Caco-2 (cell line): ENCODE results near the gene IPO9. TPM values are rescaled to one million over a fixed set of nuclear protein-coding genes. Genes with fewer than 3 reads are reported as not detected.

ENCODE experiments used
- BruUV-seq: library from RNA; stranded (reverse); fragments of 400-500 nt; replicated peaks from 2 replicates; lab custom pipeline; 2021; lab: Mats Ljungman, UMichigan
- CTCF ChIA-PET: fragments of 300-600 bp; sonication (Branson Sonifier 250); formaldehyde crosslinking; loops from one replicate; lab custom pipeline; 2022; ENCODE audit warnings: antibody characterized with exemption; lab: Charles Lee
- POLR2A ChIA-PET: fragments of 300-600 bp; sonication (Branson Sonifier 250); formaldehyde crosslinking; loops from one replicate; lab custom pipeline; 2022; ENCODE audit warnings: antibody characterized with exemption; lab: Charles Lee
- DNase-seq, 2 experiments: peaks; one replicate each; pipeline versions ENCODE4 v3.0.0 to v3.0.0-alpha.2; 2020 to 2022
- H3K27me3 ChIP-seq: replicated peaks from 2 replicates; pipeline ENCODE4 v1.6.0; 2011; ENCODE audit warnings: low read length; ENCODE audit not compliant: control insufficient read depth, insufficient read depth
- H3K36me3 ChIP-seq: 2 replicates; pipeline ENCODE4 v1.5.1; 2011; ENCODE audit warnings: low read length; ENCODE audit not compliant: control insufficient read depth, insufficient read depth
- H3K4me1 ChIP-seq: fragments of 250-450 bp; sonication (Bioruptor Pico); 2 replicates; pipeline ENCODE4 v1.5.1; 2020; ENCODE audit warnings: mild to moderate bottlenecking
- H3K4me3 ChIP-seq: 2 replicates; pipeline ENCODE4 v1.5.1; 2011; ENCODE audit warnings: low read depth, mild to moderate bottlenecking, control low read depth, low read length
- H3K9me3 ChIP-seq: fragments of 250-450 bp; sonication (Bioruptor Pico); 2 replicates; pipeline ENCODE4 v1.5.1; 2020; ENCODE audit warnings: mild to moderate bottlenecking, moderate library complexity
- H3K27ac Mint-ChIP-seq: one replicate; pipeline ENCODE4 v1.8.0; 2022; ENCODE audit warnings: mixed read lengths; ENCODE audit not compliant: unreplicated experiment
- H3K27me3 Mint-ChIP-seq: one replicate; pipeline ENCODE4 v1.8.0; 2022; ENCODE audit warnings: mixed read lengths; ENCODE audit not compliant: insufficient read depth, unreplicated experiment
- H3K36me3 Mint-ChIP-seq: one replicate; pipeline ENCODE4 v1.8.0; 2022; ENCODE audit warnings: mild to moderate bottlenecking, mixed read lengths; ENCODE audit not compliant: insufficient read depth, unreplicated experiment
- H3K4me1 Mint-ChIP-seq: one replicate; pipeline ENCODE4 v1.8.0; 2022; ENCODE audit warnings: low read depth, mixed read lengths; ENCODE audit not compliant: unreplicated experiment
- H3K4me3 Mint-ChIP-seq: one replicate; pipeline ENCODE4 v1.8.0; 2022; ENCODE audit warnings: mild to moderate bottlenecking, moderate library complexity, mixed read lengths; ENCODE audit not compliant: unreplicated experiment
- H3K9me3 Mint-ChIP-seq: one replicate; pipeline ENCODE4 v1.8.0; 2022; ENCODE audit warnings: mixed read lengths; ENCODE audit not compliant: unreplicated experiment
- intact Hi-C: fragments of 100-400 bp; cut with micrococcal nuclease; formaldehyde crosslinking; loops from one replicate; pipeline ENCODE4 v1.10.0; 2022; ENCODE audit not compliant: unreplicated experiment
- total RNA-seq: library from RNA; stranded (reverse); gene quantifications from 2 replicates; pipeline ENCODE4 v1.2.3, GENCODE V29; 2022
- TF ChIP-seq, protein P1 (sequence below), 2 experiments: fragments of 200-600 bp in 1 of 2; IDR thresholded peaks; 1 replicate in 1 of 2; 2 replicates in 1 of 2; pipeline versions ENCODE4 v1.5.1 to v1.8.0; 2011 to 2022; ENCODE audit warnings: antibody characterized with exemption in 1 of 2, control low read depth in 1 of 2, inconsistent platforms in 1 of 2, low read depth in 1 of 2, low read length in 1 of 2, mild to moderate bottlenecking in 1 of 2, moderate library complexity in 1 of 2; ENCODE audit not compliant: insufficient read depth in 1 of 2, severe bottlenecking in 1 of 2, unreplicated experiment in 1 of 2

IPO9 gene
- total RNA-seq, 1 experiment from 2014 or later, result 107 TPM

- no peak for DNase-seq
- Mint-ChIP-seq H3K27me3 (peaks cover 3% of the 10 kb centered on the region), H3K27ac (no peak overlapping the region), H3K4me1 (no peaks in the 10 kb centered on the region), H3K4me3 (no peak overlapping the region), H3K9me3 (no peaks in the 10 kb centered on the region), H3K36me3 (no peaks in the 10 kb centered on the region)
- intact Hi-C loops, result no loop called here
- no peaks in the 10 kb centered on the region for H3K4me1 ChIP-seq
- ChIA-PET POLR2A (interaction anchor here (0.6 kb wide), 1 partner anchor 247 kb away, joined by 3 read pairs; no protein-coding TSS in a partner anchor), CTCF (interaction anchor here (0.9 kb wide), 1 partner anchor 79 kb away, joined by 3 read pairs; no protein-coding TSS in a partner anchor)
- TF ChIP-seq, protein P1, sequence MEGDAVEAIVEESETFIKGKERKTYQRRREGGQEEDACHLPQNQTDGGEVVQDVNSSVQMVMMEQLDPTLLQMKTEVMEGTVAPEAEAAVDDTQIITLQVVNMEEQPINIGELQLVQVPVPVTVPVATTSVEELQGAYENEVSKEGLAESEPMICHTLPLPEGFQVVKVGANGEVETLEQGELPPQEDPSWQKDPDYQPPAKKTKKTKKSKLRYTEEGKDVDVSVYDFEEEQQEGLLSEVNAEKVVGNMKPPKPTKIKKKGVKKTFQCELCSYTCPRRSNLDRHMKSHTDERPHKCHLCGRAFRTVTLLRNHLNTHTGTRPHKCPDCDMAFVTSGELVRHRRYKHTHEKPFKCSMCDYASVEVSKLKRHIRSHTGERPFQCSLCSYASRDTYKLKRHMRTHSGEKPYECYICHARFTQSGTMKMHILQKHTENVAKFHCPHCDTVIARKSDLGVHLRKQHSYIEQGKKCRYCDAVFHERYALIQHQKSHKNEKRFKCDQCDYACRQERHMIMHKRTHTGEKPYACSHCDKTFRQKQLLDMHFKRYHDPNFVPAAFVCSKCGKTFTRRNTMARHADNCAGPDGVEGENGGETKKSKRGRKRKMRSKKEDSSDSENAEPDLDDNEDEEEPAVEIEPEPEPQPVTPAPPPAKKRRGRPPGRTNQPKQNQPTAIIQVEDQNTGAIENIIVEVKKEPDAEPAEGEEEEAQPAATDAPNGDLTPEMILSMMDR (IDR thresholded peaks at IDR 0.05; ENCODE audit: insufficient read depth in 1 of 2, low read depth in 1 of 2, low read length in 1 of 2, severe bottlenecking in 1 of 2, unreplicated experiment in 1 of 2), result no peak
- H3K27me3 ChIP-seq, result no peaks in the 10 kb centered on the region
- H3K4me3 ChIP-seq, result no peak overlapping the region
- no peaks in the 10 kb centered on the region for H3K36me3 ChIP-seq
- no peaks in the 10 kb centered on the region for H3K9me3 ChIP-seq
- BruUV-seq, result no TSS peak
These were observed 40.7 kb upstream of the IPO9 start for GRCh38 chr1:201788296-201788695.

DNA sequence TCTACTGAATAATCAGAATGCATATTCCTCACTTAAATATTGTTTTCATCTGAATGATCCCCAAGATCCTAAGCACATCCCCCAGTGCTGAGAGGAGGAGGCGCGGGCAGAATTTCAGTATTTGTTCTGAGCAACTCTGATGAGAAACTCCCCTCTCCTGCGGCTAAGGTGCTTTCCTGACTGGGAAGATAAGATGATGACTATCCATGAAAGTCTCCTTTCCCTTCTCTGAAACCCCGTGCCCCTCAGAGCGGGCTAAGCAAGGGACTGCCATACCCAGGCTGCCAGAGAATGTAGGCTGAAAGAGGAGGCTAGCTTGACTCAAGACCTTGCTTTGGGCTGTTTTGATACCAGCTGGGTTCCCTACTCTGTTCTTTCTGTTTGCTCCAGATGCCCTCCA lies 39.7 kb upstream of the IPO9 start:
- ChIA-PET POLR2A (interaction anchor here (0.6 kb wide), 1 partner anchor 246 kb away, joined by 3 read pairs; no protein-coding TSS in a partner anchor), CTCF (interaction anchor here (0.9 kb wide), 1 partner anchor 80 kb away, joined by 3 read pairs; no protein-coding TSS in a partner anchor)
- Mint-ChIP-seq H3K27ac (no peak overlapping the region), H3K27me3 (peaks cover 3% of the 10 kb centered on the region), H3K36me3 (no peaks in the 10 kb centered on the region), H3K4me1 (no peaks in the 10 kb centered on the region), H3K9me3 (no peaks in the 10 kb centered on the region), H3K4me3 (no peak overlapping the region)
- no peaks in the 10 kb centered on the region for H3K27me3 ChIP-seq
- intact Hi-C loops, result no loop called here
- TF ChIP-seq, protein P1 (IDR thresholded peaks at IDR 0.05; ENCODE audit: insufficient read depth in 1 of 2, low read depth in 1 of 2, low read length in 1 of 2, severe bottlenecking in 1 of 2, unreplicated experiment in 1 of 2), result no peak
- no peaks in the 10 kb centered on the region for H3K4me1 ChIP-seq
- H3K9me3 ChIP-seq, result no peaks in the 10 kb centered on the region
- DNase-seq, result no peak
- no peak overlapping the region for H3K4me3 ChIP-seq
- BruUV-seq, result no TSS peak
- no peaks in the 10 kb centered on the region for H3K36me3 ChIP-seq

- no peaks in the 10 kb centered on the region for H3K4me1 ChIP-seq
- Mint-ChIP-seq H3K27ac (no peak overlapping the region), H3K36me3 (peaks cover 3% of the 10 kb centered on the region), H3K4me3 (no peak overlapping the region), H3K4me1 (no peaks in the 10 kb centered on the region), H3K9me3 (no peaks in the 10 kb centered on the region), H3K27me3 (peaks cover 3% of the 10 kb centered on the region)
- H3K4me3 ChIP-seq, result no peak overlapping the region
- no peaks in the 10 kb centered on the region for H3K36me3 ChIP-seq
- TF ChIP-seq, protein P1 (IDR thresholded peaks at IDR 0.05; ENCODE audit: insufficient read depth in 1 of 2, low read depth in 1 of 2, low read length in 1 of 2, severe bottlenecking in 1 of 2, unreplicated experiment in 1 of 2), result no peak
- ChIA-PET POLR2A (no interaction called here), CTCF (interaction anchor here (6.7 kb wide), 1 partner anchor 80 kb away, joined by 178 read pairs; no protein-coding TSS in a partner anchor)
- no peak for DNase-seq
- intact Hi-C loops, result no loop called here
- BruUV-seq, result no TSS peak
- H3K27me3 ChIP-seq, result no peaks in the 10 kb centered on the region
- H3K9me3 ChIP-seq, result no peaks in the 10 kb centered on the region
These were observed 38.7 kb upstream of the IPO9 start for GRCh38 chr1:201790261-201790660.
